Heart left ventricle (tissue), 16 donors: ENCODE data around the gene AMPD3. TPM values are rescaled to one million over a fixed set of nuclear protein-coding genes. Genes with fewer than 3 reads are reported as not detected.

Experiments
- ATAC-seq, 4 donors: fragments of 200-7000 bp; cut with Tn5 transposase; one replicate each; pipeline ENCODE4 v1.9.1; 2020 to 2022; ENCODE audit warnings: moderate library complexity in 4 of 4, mild to moderate bottlenecking in 3 of 4, moderate number of reproducible peaks in 1 of 4
- DNase-seq, 5 donors: peaks; one replicate each; pipeline ENCODE4 v3.0.0-alpha.2; 2020
- H3K27ac ChIP-seq, 12 donors: fragments of 200-600 bp; sonication (generic) in 4 of 12; one replicate each; pipeline versions ENCODE4 v1.5.0 to v1.8.0; 2016 to 2022; ENCODE audit warnings: mild to moderate bottlenecking in 2 of 12
- H3K27me3 ChIP-seq, 9 donors: fragments of 200-600 bp; sonication (generic) in 2 of 9; one replicate each; pipeline versions ENCODE4 v1.5.1 to v1.8.0; 2016 to 2022; ENCODE audit warnings: mild to moderate bottlenecking in 3 of 9
- H3K36me3 ChIP-seq, 9 donors: fragments of 200-600 bp; sonication (generic) in 2 of 9; one replicate each; pipeline versions ENCODE4 v1.5.0 to v1.8.0; 2018 to 2022; ENCODE audit warnings: mild to moderate bottlenecking in 2 of 9
- H3K4me1 ChIP-seq, 12 donors: fragments of 200-600 bp; sonication (generic) in 4 of 12; one replicate each; pipeline versions ENCODE4 v1.5.0 to v1.8.0; 2016 to 2022; ENCODE audit warnings: mild to moderate bottlenecking in 3 of 12
- H3K4me3 ChIP-seq, 12 donors: fragments of 200-600 bp; sonication (generic) in 4 of 12; one replicate each; pipeline versions ENCODE4 v1.5.0 to v1.8.0; 2017 to 2022; ENCODE audit warnings: mild to moderate bottlenecking in 9 of 12, moderate library complexity in 4 of 12
- H3K9me3 ChIP-seq, 12 donors: fragments of 200-600 bp; sonication (generic) in 4 of 12; one replicate each; pipeline versions ENCODE4 v1.5.0 to v1.8.0; 2016 to 2022; ENCODE audit warnings: mild to moderate bottlenecking in 1 of 12
- POLR2A ChIP-seq, 2 donors: fragments of 450-650 bp; IDR thresholded peaks; one replicate each; pipeline ENCODE4 v1.6.1; 2017; ENCODE audit warnings: antibody characterized with exemption in 2 of 2, mild to moderate bottlenecking in 2 of 2, moderate library complexity in 2 of 2
- WGBS, 4 donors: extraction: QIAGEN DNeasy Blood & Tissue Kit in 2 of 4; methylation state at CpG; one replicate each; pipeline versions ENCODE4 v1.1.5 to v1.1.7; 2013 to 2018; 5-methylcytosine and 5-hydroxymethylcytosine counted together
- intact Hi-C, 10 donors: fragments of 100-400 bp; cut with DNase I; formaldehyde crosslinking; loops; one replicate each; pipeline versions ENCODE4 v1.11.1 to v1.14.2; 2022
- polyA plus RNA-seq, 2 donors: library from polyadenylated mRNA; stranded (reverse); fragments of 200-250 nt; gene quantifications; one replicate each; pipeline ENCODE4 v1.2.3, GENCODE V29; 2013
- total RNA-seq, 9 donors: library from RNA; depleted of rRNA in 2 of 9; stranded (reverse); fragments of >200 nt in 2 of 9; fragmentation: NEBNext Ultra II Directional in 3 of 9; extraction: Animal tissue kit (Norgen Biotek cat#: 25700) in 3 of 9; gene quantifications; one replicate each; pipeline versions ENCODE4 v1.1.0 to v1.2.4, GENCODE V29; 2016 to 2023
- TF ChIP-seq, protein P1 (sequence below), 12 donors: fragments of 200-600 bp; sonication (generic) in 4 of 12; IDR thresholded peaks; one replicate each; pipeline versions ENCODE4 v1.5.0 to v1.8.0; 2018 to 2022; ENCODE audit warnings: antibody characterized with exemption in 12 of 12, mild to moderate bottlenecking in 5 of 12
- donor health status: ischemic (EF 13 %, LVEDD 7.1; RV severe dilation, severe dysfunction).
- donor health status: healthy with polysubstance abuse.
- donor health status: DM: no; HTN: yes; CAD: no.
- donor health status: DM: no; HTN: no; CAD: no.
- donor health status: ischemic (EF 25% LVEDD 6.9; RV normal size, moderate dysfunction).
- donor health status: ischemic (EF 25% LVEDD 5.7; RV mildly dilated, moderate dysfunction).
- donor health status: healthy.
- donor health status: DM: yes; HTN: yes; CAD: no.
- donor health status: ischemic (EF 35%, LVEDD 5.7; RV mildly dilated, moderate dysfunction).
- donor health status: nonischemic (EF 11% LVEDD 7.7; RV severe dilation, severe dysfunction).
- donor health status: DM: yes; HTN: yes; CAD: no.
- donor health status: PGD.
- donor health status: ischemic (EF 29% LVEDD 5.4; RV normal size, mild dysfunction).
- donor health status: nonischemic (EF 23%, LVEDD 6.1; RV moderate dilation, normal function).

Gene AMPD3
- total and polyA plus RNA-seq, 11 donors, result 1.0 to 16.8 (median 2.7) TPM

DNA sequence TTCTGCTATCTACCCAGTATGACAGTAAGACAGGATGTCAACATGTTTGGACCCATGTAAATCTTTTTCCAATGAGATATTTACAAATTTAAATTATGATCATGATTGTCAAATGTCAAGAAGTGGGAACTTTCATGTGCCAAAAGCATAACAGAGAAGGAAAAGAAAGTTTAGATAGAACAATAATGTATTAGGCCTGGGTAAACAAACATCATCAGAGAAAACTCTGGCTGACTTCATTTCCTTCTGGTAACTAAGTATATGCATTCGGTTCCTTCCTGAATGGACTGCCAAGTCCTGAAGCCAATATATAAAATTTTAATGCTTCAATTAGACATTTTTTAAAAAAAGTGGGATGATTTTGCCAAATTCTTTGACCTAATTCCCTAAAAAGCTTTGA is 69.4 kb downstream of the AMPD3 start:
- H3K9me3 ChIP-seq, result no peaks in the 10 kb centered on the region
- peaks cover 0 to 100% (median 97%) of the 10 kb centered on the region in 9 donors for H3K36me3 ChIP-seq
- ATAC-seq, result no peak
- WGBS, 4 donors, result 54 to 67% (median 55%) methylated on average over 1 of the region's 1 CpG
- no peak overlapping the region for H3K4me3 ChIP-seq
- TF ChIP-seq POLR2A (IDR thresholded peaks at IDR 0.05), result no peak
- TF ChIP-seq, protein P1, sequence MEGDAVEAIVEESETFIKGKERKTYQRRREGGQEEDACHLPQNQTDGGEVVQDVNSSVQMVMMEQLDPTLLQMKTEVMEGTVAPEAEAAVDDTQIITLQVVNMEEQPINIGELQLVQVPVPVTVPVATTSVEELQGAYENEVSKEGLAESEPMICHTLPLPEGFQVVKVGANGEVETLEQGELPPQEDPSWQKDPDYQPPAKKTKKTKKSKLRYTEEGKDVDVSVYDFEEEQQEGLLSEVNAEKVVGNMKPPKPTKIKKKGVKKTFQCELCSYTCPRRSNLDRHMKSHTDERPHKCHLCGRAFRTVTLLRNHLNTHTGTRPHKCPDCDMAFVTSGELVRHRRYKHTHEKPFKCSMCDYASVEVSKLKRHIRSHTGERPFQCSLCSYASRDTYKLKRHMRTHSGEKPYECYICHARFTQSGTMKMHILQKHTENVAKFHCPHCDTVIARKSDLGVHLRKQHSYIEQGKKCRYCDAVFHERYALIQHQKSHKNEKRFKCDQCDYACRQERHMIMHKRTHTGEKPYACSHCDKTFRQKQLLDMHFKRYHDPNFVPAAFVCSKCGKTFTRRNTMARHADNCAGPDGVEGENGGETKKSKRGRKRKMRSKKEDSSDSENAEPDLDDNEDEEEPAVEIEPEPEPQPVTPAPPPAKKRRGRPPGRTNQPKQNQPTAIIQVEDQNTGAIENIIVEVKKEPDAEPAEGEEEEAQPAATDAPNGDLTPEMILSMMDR (IDR thresholded peaks at IDR 0.05), result no peak
- intact Hi-C loops, result no loop called here
- H3K27ac ChIP-seq, result no peak overlapping the region
- H3K27me3 ChIP-seq, result no peaks in the 10 kb centered on the region
- DNase-seq, result no peak
- no peaks in the 10 kb centered on the region for H3K4me1 ChIP-seq

GRCh38 chr11:10526974-10527918 is 72.2 kb downstream of the AMPD3 start:
- H3K4me3 ChIP-seq, result no peak overlapping the region
- intact Hi-C loops, result no loop called here
- no peaks in the 10 kb centered on the region for H3K27me3 ChIP-seq
- H3K4me1 ChIP-seq, result no peaks in the 10 kb centered on the region
- H3K27ac ChIP-seq, result no peak overlapping the region
- no peaks in the 10 kb centered on the region for H3K9me3 ChIP-seq
- ATAC-seq (no peak), DNase-seq (no peak)
- TF ChIP-seq, protein P1 (IDR thresholded peaks at IDR 0.05), result no peak
- TF ChIP-seq POLR2A (IDR thresholded peaks at IDR 0.05), result no peak
- H3K36me3 ChIP-seq, result peaks cover 0 to 98% (median 84%) of the 10 kb centered on the region in 9 donors
- 87 to 93% (median 90%) methylated on average over 6 of the region's 6 CpGs for WGBS, 4 donors

GRCh38 chr11:10528121-10528520 is 73.1 kb downstream of the AMPD3 start:
- ATAC-seq, result no peak
- intact Hi-C loops, result no loop called here
- H3K36me3 ChIP-seq, result peaks cover 0 to 98% (median 82%) of the 10 kb centered on the region in 9 donors

DNA sequence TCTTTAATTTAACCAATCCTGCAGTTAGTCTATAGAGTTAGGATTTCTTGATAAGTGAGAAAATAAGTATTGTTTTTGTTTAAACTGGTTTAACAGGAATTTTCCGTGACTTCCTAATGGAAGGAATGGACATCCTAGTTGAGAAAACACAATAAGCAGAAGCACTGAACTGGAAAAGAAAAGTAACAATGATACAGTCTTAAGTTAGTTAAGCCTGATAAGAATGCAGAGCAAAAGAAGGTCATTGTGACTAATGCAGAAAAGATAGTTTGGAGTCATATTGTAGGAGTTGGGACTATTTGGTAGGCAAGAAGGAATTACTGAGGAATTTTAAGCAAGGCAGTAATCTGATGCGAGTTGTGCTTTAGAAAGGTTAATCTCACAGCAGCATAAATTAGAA is 74.2 kb downstream of the AMPD3 start:
- Histone ChIP-seq H3K27me3 (no peaks in the 10 kb centered on the region), H3K4me3 (no peak overlapping the region), H3K9me3 (no peaks in the 10 kb centered on the region), H3K4me1 (no peaks in the 10 kb centered on the region), H3K36me3 (peaks cover 0 to 95% (median 78%) of the 10 kb centered on the region in 9 donors), H3K27ac (no peak overlapping the region)
- TF ChIP-seq POLR2A (IDR thresholded peaks at IDR 0.05), result no peak
- TF ChIP-seq, protein P1 (IDR thresholded peaks at IDR 0.05), result no peak
- DNase-seq (no peak), ATAC-seq (no peak)
- intact Hi-C loops, result no loop called here
- WGBS, 4 donors, result 95 to 97% (median 96%) methylated on average over 2 of the region's 2 CpGs

More at GRCh38 chr11:10528121-10528520, 73.1 kb downstream of the AMPD3 start:
- H3K4me1 ChIP-seq, result no peaks in the 10 kb centered on the region
- H3K9me3 ChIP-seq, result no peaks in the 10 kb centered on the region
- H3K27ac ChIP-seq, result no peak overlapping the region
- H3K27me3 ChIP-seq, result no peaks in the 10 kb centered on the region
- TF ChIP-seq POLR2A (IDR thresholded peaks at IDR 0.05), result no peak
- TF ChIP-seq, protein P1 (IDR thresholded peaks at IDR 0.05), result no peak
- DNase-seq, result no peak
- no peak overlapping the region for H3K4me3 ChIP-seq
